Activated CD8-positive, alpha-beta memory T cell treated with anti-CD3 and anti-CD28 coated beads, Interleukin-2, amount 50 U/mL, for 1 hour (primary cell): ENCODE measurements around the gene VPREB1.
"Not testable (repeated sequence)": the region's sequence is repeated elsewhere in the genome, so short reads cannot be mapped to it uniquely, and the experiment has no call there.

Experiments
- DNase-seq: peaks from one replicate; pipeline ENCODE4 v3.0.0-alpha.2; 2020; ENCODE audit errors: extremely low read depth

Gene VPREB1

GRCh38 chr22:22214819-22215329, 29.7 kb upstream of the VPREB1 start:
- DNase-seq: no peak

- DNase-seq: no peak
These were observed 28.7 kb upstream of the VPREB1 start for GRCh38 chr22:22215659-22216449.

GRCh38 chr22:22216450-22216959, 28.1 kb upstream of the VPREB1 start:
- DNase-seq: no peak

GRCh38 chr22:22218302-22218701, 26.3 kb upstream of the VPREB1 start:
- DNase-seq: no peak

GRCh38 chr22:22219140-22219996, 25.2 kb upstream of the VPREB1 start:
- DNase-seq: no peak

GRCh38 chr22:22221043-22221442, 23.5 kb upstream of the VPREB1 start:
- DNase-seq: not testable (repeated sequence)

GRCh38 chr22:22226448-22227187, 18.0 kb upstream of the VPREB1 start:
- DNase-seq: no peak

GRCh38 chr22:22228421-22228820, 16.2 kb upstream of the VPREB1 start:
- DNase-seq: no peak

- no peak for DNase-seq
These were observed 15.7 kb upstream of the VPREB1 start for GRCh38 chr22:22228921-22229320.

- DNase-seq: no peak
These were observed 14.7 kb upstream of the VPREB1 start for GRCh38 chr22:22229683-22230420.

- no peak for DNase-seq
These were observed 14.1 kb upstream of the VPREB1 start for GRCh38 chr22:22230438-22230837.

GRCh38 chr22:22233081-22233480, 11.5 kb upstream of the VPREB1 start:
- no peak for DNase-seq

- peak; percentile 2 for DNase-seq
These were observed 9.0 kb upstream of the VPREB1 start for GRCh38 chr22:22235558-22235957.

- DNase-seq: no peak
These were observed 7.1 kb upstream of the VPREB1 start for GRCh38 chr22:22237521-22237920.

GRCh38 chr22:22239311-22239939, 5.2 kb upstream of the VPREB1 start:
- DNase-seq: no peak

GRCh38 chr22:22241554-22241898, 3.1 kb upstream of the VPREB1 start:
- no peak for DNase-seq

GRCh38 chr22:22242488-22242887, 2.1 kb upstream of the VPREB1 start:
- no peak for DNase-seq

GRCh38 chr22:22243033-22243680, 1.4 kb upstream of the VPREB1 start:
- no peak for DNase-seq

- no peak for DNase-seq
These were observed 797 bp downstream of the VPREB1 start for GRCh38 chr22:22245256-22245909.
